Caco-2 (cell line): Measurements from ENCODE around the gene SIDT2. TPM values are rescaled to one million over a fixed set of nuclear protein-coding genes. Genes with fewer than 3 reads are reported as not detected.

Source experiments
- BruUV-seq: library from RNA; stranded (reverse); fragments of 400-500 nt; replicated peaks from 2 replicates; lab custom pipeline; 2021; lab: Mats Ljungman, UMichigan
- CTCF ChIA-PET: fragments of 300-600 bp; sonication (Branson Sonifier 250); formaldehyde crosslinking; loops from one replicate; lab custom pipeline; 2022; ENCODE audit warnings: antibody characterized with exemption; lab: Charles Lee
- POLR2A ChIA-PET: fragments of 300-600 bp; sonication (Branson Sonifier 250); formaldehyde crosslinking; loops from one replicate; lab custom pipeline; 2022; ENCODE audit warnings: antibody characterized with exemption; lab: Charles Lee
- DNase-seq, 2 experiments: peaks; one replicate each; pipeline versions ENCODE4 v3.0.0 to v3.0.0-alpha.2; 2020 to 2022
- H3K27me3 ChIP-seq: replicated peaks from 2 replicates; pipeline ENCODE4 v1.6.0; 2011; ENCODE audit warnings: low read length; ENCODE audit not compliant: control insufficient read depth, insufficient read depth
- H3K36me3 ChIP-seq: 2 replicates; pipeline ENCODE4 v1.5.1; 2011; ENCODE audit warnings: low read length; ENCODE audit not compliant: control insufficient read depth, insufficient read depth
- H3K4me1 ChIP-seq: fragments of 250-450 bp; sonication (Bioruptor Pico); 2 replicates; pipeline ENCODE4 v1.5.1; 2020; ENCODE audit warnings: mild to moderate bottlenecking
- H3K4me3 ChIP-seq: 2 replicates; pipeline ENCODE4 v1.5.1; 2011; ENCODE audit warnings: low read depth, mild to moderate bottlenecking, control low read depth, low read length
- H3K9me3 ChIP-seq: fragments of 250-450 bp; sonication (Bioruptor Pico); 2 replicates; pipeline ENCODE4 v1.5.1; 2020; ENCODE audit warnings: mild to moderate bottlenecking, moderate library complexity
- H3K27ac Mint-ChIP-seq: one replicate; pipeline ENCODE4 v1.8.0; 2022; ENCODE audit warnings: mixed read lengths; ENCODE audit not compliant: unreplicated experiment
- H3K27me3 Mint-ChIP-seq: one replicate; pipeline ENCODE4 v1.8.0; 2022; ENCODE audit warnings: mixed read lengths; ENCODE audit not compliant: insufficient read depth, unreplicated experiment
- H3K36me3 Mint-ChIP-seq: one replicate; pipeline ENCODE4 v1.8.0; 2022; ENCODE audit warnings: mild to moderate bottlenecking, mixed read lengths; ENCODE audit not compliant: insufficient read depth, unreplicated experiment
- H3K4me1 Mint-ChIP-seq: one replicate; pipeline ENCODE4 v1.8.0; 2022; ENCODE audit warnings: low read depth, mixed read lengths; ENCODE audit not compliant: unreplicated experiment
- H3K4me3 Mint-ChIP-seq: one replicate; pipeline ENCODE4 v1.8.0; 2022; ENCODE audit warnings: mild to moderate bottlenecking, moderate library complexity, mixed read lengths; ENCODE audit not compliant: unreplicated experiment
- H3K9me3 Mint-ChIP-seq: one replicate; pipeline ENCODE4 v1.8.0; 2022; ENCODE audit warnings: mixed read lengths; ENCODE audit not compliant: unreplicated experiment
- CTCF ChIP-seq, 2 experiments: fragments of 200-600 bp in 1 of 2; IDR thresholded peaks; 1 replicate in 1 of 2; 2 replicates in 1 of 2; pipeline versions ENCODE4 v1.5.1 to v1.8.0; 2011 to 2022; ENCODE audit warnings: antibody characterized with exemption in 1 of 2, control low read depth in 1 of 2, inconsistent platforms in 1 of 2, low read depth in 1 of 2, low read length in 1 of 2, mild to moderate bottlenecking in 1 of 2, moderate library complexity in 1 of 2; ENCODE audit not compliant: insufficient read depth in 1 of 2, severe bottlenecking in 1 of 2, unreplicated experiment in 1 of 2
- intact Hi-C: fragments of 100-400 bp; cut with micrococcal nuclease; formaldehyde crosslinking; loops from one replicate; pipeline ENCODE4 v1.10.0; 2022; ENCODE audit not compliant: unreplicated experiment
- total RNA-seq: library from RNA; stranded (reverse); gene quantifications from 2 replicates; pipeline ENCODE4 v1.2.3, GENCODE V29; 2022

SIDT2 gene
- total RNA-seq, 1 experiment from 2014 or later = 61.7 TPM

GRCh38 chr11:117212697-117213355, 34.3 kb downstream of the SIDT2 start:
- POLR2A ChIA-PET = interaction anchor here (0.9 kb wide), 1 partner anchor 10 kb away, joined by 6 read pairs; no protein-coding TSS in a partner anchor
- peak overlapping the region; percentile 4 for H3K27ac Mint-ChIP-seq
- no peak overlapping the region for H3K4me3 Mint-ChIP-seq
- intact Hi-C loops = no loop called here
- peaks cover 8% of the 10 kb centered on the region; the same call in 1 of the 2 replicates for H3K4me1 ChIP-seq
- no peak overlapping the region for H3K4me3 ChIP-seq
- H3K36me3 ChIP-seq = peaks cover 8% of the 10 kb centered on the region
- H3K27me3 Mint-ChIP-seq = no peaks in the 10 kb centered on the region
- no TSS peak for BruUV-seq
- H3K27me3 ChIP-seq = no peaks in the 10 kb centered on the region
- DNase-seq = no peak
- no peak for TF ChIP-seq CTCF (IDR thresholded peaks at IDR 0.05; ENCODE audit: insufficient read depth in 1 of 2, low read depth in 1 of 2, low read length in 1 of 2, severe bottlenecking in 1 of 2, unreplicated experiment in 1 of 2)
- no peaks in the 10 kb centered on the region for H3K9me3 Mint-ChIP-seq
- no peaks in the 10 kb centered on the region for H3K9me3 ChIP-seq
- CTCF ChIA-PET = interaction anchor here (0.7 kb wide), 1 partner anchor 11 kb away, joined by 5 read pairs; no protein-coding TSS in a partner anchor
- peaks cover 5% of the 10 kb centered on the region for H3K4me1 Mint-ChIP-seq
- H3K36me3 Mint-ChIP-seq = peaks cover 77% of the 10 kb centered on the region

GRCh38 chr11:117214404-117215110, 36.0 kb downstream of the SIDT2 start:
- Mint-ChIP-seq H3K4me1 (peaks cover 1% of the 10 kb centered on the region), H3K27ac (no peak overlapping the region), H3K36me3 (peaks cover 82% of the 10 kb centered on the region), H3K4me3 (no peak overlapping the region), H3K9me3 (no peaks in the 10 kb centered on the region), H3K27me3 (no peaks in the 10 kb centered on the region)
- no peak overlapping the region for H3K4me3 ChIP-seq
- no peaks in the 10 kb centered on the region for H3K27me3 ChIP-seq
- no peak for DNase-seq
- H3K4me1 ChIP-seq = peaks cover 17% of the 10 kb centered on the region
- H3K36me3 ChIP-seq = peaks cover 14% of the 10 kb centered on the region
- POLR2A ChIA-PET = no interaction called here
- no peaks in the 10 kb centered on the region for H3K9me3 ChIP-seq
- TF ChIP-seq CTCF (IDR thresholded peaks at IDR 0.05; ENCODE audit: insufficient read depth in 1 of 2, low read depth in 1 of 2, low read length in 1 of 2, severe bottlenecking in 1 of 2, unreplicated experiment in 1 of 2) = no peak
- no TSS peak for BruUV-seq
- CTCF ChIA-PET = no interaction called here
- intact Hi-C loops = no loop called here

GRCh38 chr11:117217141-117218084, 38.9 kb downstream of the SIDT2 start:
- TF ChIP-seq CTCF (IDR thresholded peaks at IDR 0.05; ENCODE audit: insufficient read depth in 1 of 2, low read depth in 1 of 2, low read length in 1 of 2, severe bottlenecking in 1 of 2, unreplicated experiment in 1 of 2) = no peak

More at GRCh38 chr11:117217141-117218084, 38.9 kb downstream of the SIDT2 start:
- peaks cover 22% of the 10 kb centered on the region for H3K4me1 Mint-ChIP-seq
- H3K9me3 Mint-ChIP-seq = no peaks in the 10 kb centered on the region
- Histone ChIP-seq H3K9me3 (no peaks in the 10 kb centered on the region), H3K36me3 (peaks cover 14% of the 10 kb centered on the region), H3K27me3 (no peaks in the 10 kb centered on the region), H3K4me3 (no peak overlapping the region), H3K4me1 (peaks cover 30% of the 10 kb centered on the region)
- ChIA-PET POLR2A (no interaction called here), CTCF (interaction anchor here (0.6 kb wide), 1 partner anchor 92 kb away, joined by 3 read pairs; no protein-coding TSS in a partner anchor)
- intact Hi-C loops = no loop called here
- BruUV-seq = TSS peak; percentile 4
- DNase-seq = no peak
- no peaks in the 10 kb centered on the region for H3K27me3 Mint-ChIP-seq
- peaks cover 77% of the 10 kb centered on the region for H3K36me3 Mint-ChIP-seq
- H3K4me3 Mint-ChIP-seq = no peak overlapping the region
- no peak overlapping the region for H3K27ac Mint-ChIP-seq
